Heart left ventricle (tissue), 13 donors: ENCODE data around the gene IL11RA.

ENCODE experiments used
- CTCF ChIP-seq, 12 donors: fragments of 200-600 bp; sonication (generic) in 4 of 12; IDR thresholded peaks; one replicate each; pipeline versions ENCODE4 v1.5.0 to v1.8.0; 2018 to 2022; ENCODE audit warnings: antibody characterized with exemption in 12 of 12, mild to moderate bottlenecking in 5 of 12
- POLR2A ChIP-seq, 2 donors: fragments of 450-650 bp; IDR thresholded peaks; one replicate each; pipeline ENCODE4 v1.6.1; 2017; ENCODE audit warnings: antibody characterized with exemption in 2 of 2, mild to moderate bottlenecking in 2 of 2, moderate library complexity in 2 of 2
- donor health status: ischemic (EF 13 %, LVEDD 7.1; RV severe dilation, severe dysfunction).
- donor health status: DM: no; HTN: yes; CAD: no.
- donor health status: DM: no; HTN: no; CAD: no.
- donor health status: ischemic (EF 25% LVEDD 6.9; RV normal size, moderate dysfunction).
- donor health status: ischemic (EF 25% LVEDD 5.7; RV mildly dilated, moderate dysfunction).
- donor health status: ischemic (EF 35%, LVEDD 5.7; RV mildly dilated, moderate dysfunction).
- donor health status: nonischemic (EF 11% LVEDD 7.7; RV severe dilation, severe dysfunction).
- donor health status: DM: yes; HTN: yes; CAD: no.
- donor health status: PGD.
- donor health status: ischemic (EF 29% LVEDD 5.4; RV normal size, mild dysfunction).
- donor health status: nonischemic (EF 23%, LVEDD 6.1; RV moderate dilation, normal function).

GRCh38 chr9:34633851-34634550, 18.0 kb upstream of the IL11RA start:
- TF ChIP-seq CTCF (IDR thresholded peaks at IDR 0.05), result peak; percentile 74 to 92 (median 84)
- TF ChIP-seq POLR2A (IDR thresholded peaks at IDR 0.05), result no peak
